Measurements from ENCODE around the gene WAPL. TPM values are rescaled to one million over a fixed set of nuclear protein-coding genes. Genes with fewer than 3 reads are reported as not detected.
A peak's percentile ranks its signal among the peaks of the same experiment; 100 is the strongest.

The WAPL gene
- total and polyA plus RNA-seq, 2 of the 8 experiments (the other 6 are each of a cell fraction or from before 2014, with no cell fraction given) = 12.8 to 48.1 TPM

DNA sequence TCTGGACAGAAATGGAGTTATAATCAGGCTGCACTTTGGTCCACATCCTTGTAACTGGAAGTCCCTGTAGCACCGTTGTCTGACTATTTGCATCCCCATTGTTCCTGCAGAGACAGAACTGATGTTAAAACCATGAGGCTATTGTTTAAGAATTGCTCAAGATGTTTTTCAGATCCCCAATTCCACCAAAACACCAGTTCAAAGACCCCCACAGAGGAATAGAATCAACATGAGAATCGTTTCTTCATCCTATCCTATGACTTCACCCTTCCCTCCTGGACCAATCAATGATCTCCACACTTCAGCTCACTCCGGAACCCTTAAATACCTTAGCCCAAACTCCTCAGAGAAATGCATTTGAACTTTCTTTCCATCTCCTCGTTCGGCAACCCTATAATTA is 97.9 kb downstream of the WAPL start (continued):
- no peak for TF ChIP-seq SIN3A (conservative IDR thresholded peaks at IDR 0.05 in 1 of 2, IDR thresholded peaks at IDR 0.05 in 1 of 2; ENCODE audit: low read depth in 1 of 2, low read length in 2 of 2)
- TF ChIP-seq JUND (IDR thresholded peaks at IDR 0.05; ENCODE audit: low read length) = no peak
- no peak for TF ChIP-seq SIX5 (IDR thresholded peaks at IDR 0.05; ENCODE audit: low read depth, low read length)
- no peak for TF ChIP-seq RXRA (IDR thresholded peaks at IDR 0.05; ENCODE audit: insufficient read depth, low read depth, low read length)
- no peak for TF ChIP-seq BACH1 (IDR thresholded peaks at IDR 0.05; ENCODE audit: low read length)
- TF ChIP-seq SRF (IDR thresholded peaks at IDR 0.05; ENCODE audit: low read depth, low read length) = no peak
- TF ChIP-seq, protein P1, sequence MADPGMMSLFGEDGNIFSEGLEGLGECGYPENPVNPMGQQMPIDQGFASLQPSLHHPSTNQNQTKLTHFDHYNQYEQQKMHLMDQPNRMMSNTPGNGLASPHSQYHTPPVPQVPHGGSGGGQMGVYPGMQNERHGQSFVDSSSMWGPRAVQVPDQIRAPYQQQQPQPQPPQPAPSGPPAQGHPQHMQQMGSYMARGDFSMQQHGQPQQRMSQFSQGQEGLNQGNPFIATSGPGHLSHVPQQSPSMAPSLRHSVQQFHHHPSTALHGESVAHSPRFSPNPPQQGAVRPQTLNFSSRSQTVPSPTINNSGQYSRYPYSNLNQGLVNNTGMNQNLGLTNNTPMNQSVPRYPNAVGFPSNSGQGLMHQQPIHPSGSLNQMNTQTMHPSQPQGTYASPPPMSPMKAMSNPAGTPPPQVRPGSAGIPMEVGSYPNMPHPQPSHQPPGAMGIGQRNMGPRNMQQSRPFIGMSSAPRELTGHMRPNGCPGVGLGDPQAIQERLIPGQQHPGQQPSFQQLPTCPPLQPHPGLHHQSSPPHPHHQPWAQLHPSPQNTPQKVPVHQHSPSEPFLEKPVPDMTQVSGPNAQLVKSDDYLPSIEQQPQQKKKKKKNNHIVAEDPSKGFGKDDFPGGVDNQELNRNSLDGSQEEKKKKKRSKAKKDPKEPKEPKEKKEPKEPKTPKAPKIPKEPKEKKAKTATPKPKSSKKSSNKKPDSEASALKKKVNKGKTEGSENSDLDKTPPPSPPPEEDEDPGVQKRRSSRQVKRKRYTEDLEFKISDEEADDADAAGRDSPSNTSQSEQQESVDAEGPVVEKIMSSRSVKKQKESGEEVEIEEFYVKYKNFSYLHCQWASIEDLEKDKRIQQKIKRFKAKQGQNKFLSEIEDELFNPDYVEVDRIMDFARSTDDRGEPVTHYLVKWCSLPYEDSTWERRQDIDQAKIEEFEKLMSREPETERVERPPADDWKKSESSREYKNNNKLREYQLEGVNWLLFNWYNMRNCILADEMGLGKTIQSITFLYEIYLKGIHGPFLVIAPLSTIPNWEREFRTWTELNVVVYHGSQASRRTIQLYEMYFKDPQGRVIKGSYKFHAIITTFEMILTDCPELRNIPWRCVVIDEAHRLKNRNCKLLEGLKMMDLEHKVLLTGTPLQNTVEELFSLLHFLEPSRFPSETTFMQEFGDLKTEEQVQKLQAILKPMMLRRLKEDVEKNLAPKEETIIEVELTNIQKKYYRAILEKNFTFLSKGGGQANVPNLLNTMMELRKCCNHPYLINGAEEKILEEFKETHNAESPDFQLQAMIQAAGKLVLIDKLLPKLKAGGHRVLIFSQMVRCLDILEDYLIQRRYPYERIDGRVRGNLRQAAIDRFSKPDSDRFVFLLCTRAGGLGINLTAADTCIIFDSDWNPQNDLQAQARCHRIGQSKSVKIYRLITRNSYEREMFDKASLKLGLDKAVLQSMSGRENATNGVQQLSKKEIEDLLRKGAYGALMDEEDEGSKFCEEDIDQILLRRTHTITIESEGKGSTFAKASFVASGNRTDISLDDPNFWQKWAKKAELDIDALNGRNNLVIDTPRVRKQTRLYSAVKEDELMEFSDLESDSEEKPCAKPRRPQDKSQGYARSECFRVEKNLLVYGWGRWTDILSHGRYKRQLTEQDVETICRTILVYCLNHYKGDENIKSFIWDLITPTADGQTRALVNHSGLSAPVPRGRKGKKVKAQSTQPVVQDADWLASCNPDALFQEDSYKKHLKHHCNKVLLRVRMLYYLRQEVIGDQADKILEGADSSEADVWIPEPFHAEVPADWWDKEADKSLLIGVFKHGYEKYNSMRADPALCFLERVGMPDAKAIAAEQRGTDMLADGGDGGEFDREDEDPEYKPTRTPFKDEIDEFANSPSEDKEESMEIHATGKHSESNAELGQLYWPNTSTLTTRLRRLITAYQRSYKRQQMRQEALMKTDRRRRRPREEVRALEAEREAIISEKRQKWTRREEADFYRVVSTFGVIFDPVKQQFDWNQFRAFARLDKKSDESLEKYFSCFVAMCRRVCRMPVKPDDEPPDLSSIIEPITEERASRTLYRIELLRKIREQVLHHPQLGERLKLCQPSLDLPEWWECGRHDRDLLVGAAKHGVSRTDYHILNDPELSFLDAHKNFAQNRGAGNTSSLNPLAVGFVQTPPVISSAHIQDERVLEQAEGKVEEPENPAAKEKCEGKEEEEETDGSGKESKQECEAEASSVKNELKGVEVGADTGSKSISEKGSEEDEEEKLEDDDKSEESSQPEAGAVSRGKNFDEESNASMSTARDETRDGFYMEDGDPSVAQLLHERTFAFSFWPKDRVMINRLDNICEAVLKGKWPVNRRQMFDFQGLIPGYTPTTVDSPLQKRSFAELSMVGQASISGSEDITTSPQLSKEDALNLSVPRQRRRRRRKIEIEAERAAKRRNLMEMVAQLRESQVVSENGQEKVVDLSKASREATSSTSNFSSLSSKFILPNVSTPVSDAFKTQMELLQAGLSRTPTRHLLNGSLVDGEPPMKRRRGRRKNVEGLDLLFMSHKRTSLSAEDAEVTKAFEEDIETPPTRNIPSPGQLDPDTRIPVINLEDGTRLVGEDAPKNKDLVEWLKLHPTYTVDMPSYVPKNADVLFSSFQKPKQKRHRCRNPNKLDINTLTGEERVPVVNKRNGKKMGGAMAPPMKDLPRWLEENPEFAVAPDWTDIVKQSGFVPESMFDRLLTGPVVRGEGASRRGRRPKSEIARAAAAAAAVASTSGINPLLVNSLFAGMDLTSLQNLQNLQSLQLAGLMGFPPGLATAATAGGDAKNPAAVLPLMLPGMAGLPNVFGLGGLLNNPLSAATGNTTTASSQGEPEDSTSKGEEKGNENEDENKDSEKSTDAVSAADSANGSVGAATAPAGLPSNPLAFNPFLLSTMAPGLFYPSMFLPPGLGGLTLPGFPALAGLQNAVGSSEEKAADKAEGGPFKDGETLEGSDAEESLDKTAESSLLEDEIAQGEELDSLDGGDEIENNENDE (IDR thresholded peaks at IDR 0.05; ENCODE audit: insufficient replicate concordance, low read length) = peak; percentile 37
- no peak for TF ChIP-seq KDM4A (IDR thresholded peaks at IDR 0.05; ENCODE audit: low read depth, low read length, severe bottlenecking)
- peak; percentile 88 for TF ChIP-seq NANOG (IDR thresholded peaks at IDR 0.05; ENCODE audit: insufficient read depth, low read depth, low read length, poor library complexity, severe bottlenecking)
- peak; percentile 67; the same call in 1 of the 2 replicates for TF ChIP-seq SP1 (IDR thresholded peaks at IDR 0.05; ENCODE audit: low read depth, low read length)
- TF ChIP-seq NRF1 (IDR thresholded peaks at IDR 0.05; ENCODE audit: low read depth, low read length) = no peak
- TF ChIP-seq CHD2 (IDR thresholded peaks at IDR 0.05; ENCODE audit: low read length) = no peak
- no peak for TF ChIP-seq SIRT6 (IDR thresholded peaks at IDR 0.05; ENCODE audit: low read length)

Measured in H1 (cell line).